Sigmoid colon (tissue), 4 donors: ENCODE results near the gene PA2G4.

Experiments used
- EP300 ChIP-seq, 4 donors: sonication (generic); formaldehyde crosslinking; IDR thresholded peaks; one replicate each; pipeline ENCODE4 v1.6.1; 2017; ENCODE audit warnings: antibody characterized with exemption in 4 of 4
- POLR2A ChIP-seq, 2 donors: fragments of 450-650 bp; IDR thresholded peaks; one replicate each; pipeline ENCODE4 v1.6.1; 2016; ENCODE audit warnings: antibody characterized with exemption in 2 of 2, mild to moderate bottlenecking in 2 of 2, moderate library complexity in 2 of 2
- POLR2AphosphoS5 ChIP-seq, 4 donors: sonication (generic); formaldehyde crosslinking; IDR thresholded peaks; one replicate each; pipeline ENCODE4 v1.6.1; 2017; ENCODE audit warnings: antibody characterized with exemption in 4 of 4
- TF ChIP-seq, protein P1 (sequence below), 4 experiments: fragments of 450-650 bp in 3 of 4; fragments of 200-600 bp in 1 of 4; IDR thresholded peaks; one replicate each; pipeline ENCODE4 v1.5.1; 2016 to 2019; ENCODE audit warnings: antibody characterized with exemption in 4 of 4, mild to moderate bottlenecking in 3 of 4, moderate library complexity in 2 of 4

DNA sequence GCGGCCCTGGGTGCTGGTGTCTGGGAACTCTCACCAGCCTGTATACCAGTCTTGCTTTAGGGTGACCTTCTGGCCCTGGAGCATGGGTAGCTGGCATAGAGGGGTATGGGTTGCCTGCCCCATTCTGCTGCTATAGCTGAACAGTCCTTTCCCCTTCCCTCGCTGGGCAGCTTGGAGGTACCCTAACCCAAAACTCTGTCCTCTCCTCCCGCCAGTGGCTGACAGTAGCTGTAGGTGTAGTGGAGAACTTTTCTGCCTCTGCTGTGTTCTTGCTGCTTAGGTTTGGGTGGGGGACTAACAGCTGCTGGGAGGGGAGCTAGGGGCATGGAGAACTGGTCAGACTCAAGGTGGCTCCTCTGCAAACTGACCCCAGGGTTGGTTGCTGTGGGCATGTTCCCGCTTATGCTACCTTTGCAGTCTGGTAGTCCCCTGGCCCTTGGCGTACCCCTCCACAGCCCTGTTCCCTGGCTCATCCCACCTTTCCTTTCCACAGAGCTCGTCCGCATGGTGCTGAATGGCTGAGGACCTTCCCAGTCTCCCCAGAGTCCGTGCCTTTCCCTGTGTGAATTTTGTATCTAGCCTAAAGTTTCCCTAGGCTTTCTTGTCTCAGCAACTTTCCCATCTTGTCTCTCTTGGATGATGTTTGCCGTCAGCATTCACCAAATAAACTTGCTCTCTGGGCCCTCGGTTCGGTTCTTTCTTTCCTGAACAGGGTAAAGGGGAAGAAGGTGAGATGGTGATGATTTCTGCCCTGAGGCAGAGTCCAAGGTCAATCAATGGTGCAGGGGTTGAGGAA, 56.7 kb downstream of the PA2G4 start:
- TF ChIP-seq EP300 (IDR thresholded peaks at IDR 0.05) = no peak
- TF ChIP-seq, protein P1, sequence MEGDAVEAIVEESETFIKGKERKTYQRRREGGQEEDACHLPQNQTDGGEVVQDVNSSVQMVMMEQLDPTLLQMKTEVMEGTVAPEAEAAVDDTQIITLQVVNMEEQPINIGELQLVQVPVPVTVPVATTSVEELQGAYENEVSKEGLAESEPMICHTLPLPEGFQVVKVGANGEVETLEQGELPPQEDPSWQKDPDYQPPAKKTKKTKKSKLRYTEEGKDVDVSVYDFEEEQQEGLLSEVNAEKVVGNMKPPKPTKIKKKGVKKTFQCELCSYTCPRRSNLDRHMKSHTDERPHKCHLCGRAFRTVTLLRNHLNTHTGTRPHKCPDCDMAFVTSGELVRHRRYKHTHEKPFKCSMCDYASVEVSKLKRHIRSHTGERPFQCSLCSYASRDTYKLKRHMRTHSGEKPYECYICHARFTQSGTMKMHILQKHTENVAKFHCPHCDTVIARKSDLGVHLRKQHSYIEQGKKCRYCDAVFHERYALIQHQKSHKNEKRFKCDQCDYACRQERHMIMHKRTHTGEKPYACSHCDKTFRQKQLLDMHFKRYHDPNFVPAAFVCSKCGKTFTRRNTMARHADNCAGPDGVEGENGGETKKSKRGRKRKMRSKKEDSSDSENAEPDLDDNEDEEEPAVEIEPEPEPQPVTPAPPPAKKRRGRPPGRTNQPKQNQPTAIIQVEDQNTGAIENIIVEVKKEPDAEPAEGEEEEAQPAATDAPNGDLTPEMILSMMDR (IDR thresholded peaks at IDR 0.05) = no peak
- no peak for TF ChIP-seq POLR2AphosphoS5 (IDR thresholded peaks at IDR 0.05)
- TF ChIP-seq POLR2A (IDR thresholded peaks at IDR 0.05) = no peak
